Testis (tissue), 2 donors: ENCODE measurements around the gene PMEPA1.

ENCODE experiments used
- POLR2A ChIP-seq: fragments of 450-650 bp; IDR thresholded peaks from one replicate; pipeline ENCODE4 v1.6.1; 2017; ENCODE audit warnings: antibody characterized with exemption, mild to moderate bottlenecking, moderate library complexity
- TF ChIP-seq, protein P1 (sequence below), 3 experiments: fragments of 450-650 bp in 2 of 3; fragments of 200-600 bp in 1 of 3; sonication (generic) in 1 of 3; IDR thresholded peaks; one replicate each; pipeline ENCODE4 v1.5.1; 2016 to 2019; ENCODE audit warnings: antibody characterized with exemption in 3 of 3, mild to moderate bottlenecking in 2 of 3, moderate library complexity in 1 of 3

DNA sequence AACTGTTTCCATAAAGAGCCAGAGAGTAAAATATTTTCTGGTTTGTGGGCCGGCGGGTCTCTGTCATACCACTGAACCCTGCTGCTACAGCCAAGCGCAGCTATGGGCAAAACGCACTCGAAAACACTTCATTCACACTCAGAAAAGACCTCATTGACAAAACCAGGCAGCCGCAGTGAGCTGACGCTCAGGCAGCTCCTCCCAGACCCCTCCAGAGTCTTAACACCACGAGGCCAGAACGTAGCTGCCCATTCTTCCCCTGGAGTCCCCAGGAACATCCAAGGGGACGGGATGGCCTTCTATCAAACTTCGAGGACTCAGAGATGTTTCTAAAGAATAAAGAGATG lies 54.0 kb downstream of the PMEPA1 start:
- TF ChIP-seq, protein P1, sequence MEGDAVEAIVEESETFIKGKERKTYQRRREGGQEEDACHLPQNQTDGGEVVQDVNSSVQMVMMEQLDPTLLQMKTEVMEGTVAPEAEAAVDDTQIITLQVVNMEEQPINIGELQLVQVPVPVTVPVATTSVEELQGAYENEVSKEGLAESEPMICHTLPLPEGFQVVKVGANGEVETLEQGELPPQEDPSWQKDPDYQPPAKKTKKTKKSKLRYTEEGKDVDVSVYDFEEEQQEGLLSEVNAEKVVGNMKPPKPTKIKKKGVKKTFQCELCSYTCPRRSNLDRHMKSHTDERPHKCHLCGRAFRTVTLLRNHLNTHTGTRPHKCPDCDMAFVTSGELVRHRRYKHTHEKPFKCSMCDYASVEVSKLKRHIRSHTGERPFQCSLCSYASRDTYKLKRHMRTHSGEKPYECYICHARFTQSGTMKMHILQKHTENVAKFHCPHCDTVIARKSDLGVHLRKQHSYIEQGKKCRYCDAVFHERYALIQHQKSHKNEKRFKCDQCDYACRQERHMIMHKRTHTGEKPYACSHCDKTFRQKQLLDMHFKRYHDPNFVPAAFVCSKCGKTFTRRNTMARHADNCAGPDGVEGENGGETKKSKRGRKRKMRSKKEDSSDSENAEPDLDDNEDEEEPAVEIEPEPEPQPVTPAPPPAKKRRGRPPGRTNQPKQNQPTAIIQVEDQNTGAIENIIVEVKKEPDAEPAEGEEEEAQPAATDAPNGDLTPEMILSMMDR (IDR thresholded peaks at IDR 0.05): no peak
- no peak for TF ChIP-seq POLR2A
